Measurements from ENCODE around the gene GPR85.
"Not testable (repeated sequence)": the region's sequence is repeated elsewhere in the genome, so short reads cannot be mapped to it uniquely, and the experiment has no call there.

Gene GPR85

DNA sequence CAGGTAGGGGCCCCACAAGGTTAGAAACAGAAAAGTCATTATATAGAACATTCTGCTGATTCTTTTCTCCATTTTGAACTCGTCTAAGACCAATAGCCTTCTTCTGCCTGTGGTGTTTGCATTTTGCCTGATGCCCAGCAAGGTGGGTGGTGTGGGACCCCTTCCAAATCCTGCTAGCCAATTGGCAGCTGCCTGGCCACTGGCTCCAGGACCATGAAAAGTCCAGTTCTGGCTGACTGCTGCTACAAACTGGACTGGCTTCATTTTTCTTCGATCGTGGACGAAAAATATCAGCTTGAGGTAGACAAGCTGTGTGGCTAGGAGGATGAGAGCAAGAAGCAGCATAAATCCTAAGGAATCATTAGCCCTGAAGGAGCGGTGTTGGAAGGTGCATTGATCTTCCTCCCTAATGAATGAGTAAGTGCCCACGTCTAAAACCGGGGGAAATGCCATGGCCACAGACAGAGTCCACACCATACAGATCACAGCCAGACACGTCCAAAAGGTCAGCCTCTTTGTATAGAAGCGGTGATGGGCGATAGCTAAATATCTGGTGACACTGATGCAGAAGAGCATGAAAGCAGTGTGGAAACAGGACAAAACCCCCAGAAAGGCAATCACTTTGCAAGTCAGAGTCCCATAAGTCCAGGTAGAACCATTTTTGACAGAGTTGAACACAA lies 2.7 kb downstream of the GPR85 start:
- no peak for DNase-seq (ENCODE audit: low spot score)

DNA sequence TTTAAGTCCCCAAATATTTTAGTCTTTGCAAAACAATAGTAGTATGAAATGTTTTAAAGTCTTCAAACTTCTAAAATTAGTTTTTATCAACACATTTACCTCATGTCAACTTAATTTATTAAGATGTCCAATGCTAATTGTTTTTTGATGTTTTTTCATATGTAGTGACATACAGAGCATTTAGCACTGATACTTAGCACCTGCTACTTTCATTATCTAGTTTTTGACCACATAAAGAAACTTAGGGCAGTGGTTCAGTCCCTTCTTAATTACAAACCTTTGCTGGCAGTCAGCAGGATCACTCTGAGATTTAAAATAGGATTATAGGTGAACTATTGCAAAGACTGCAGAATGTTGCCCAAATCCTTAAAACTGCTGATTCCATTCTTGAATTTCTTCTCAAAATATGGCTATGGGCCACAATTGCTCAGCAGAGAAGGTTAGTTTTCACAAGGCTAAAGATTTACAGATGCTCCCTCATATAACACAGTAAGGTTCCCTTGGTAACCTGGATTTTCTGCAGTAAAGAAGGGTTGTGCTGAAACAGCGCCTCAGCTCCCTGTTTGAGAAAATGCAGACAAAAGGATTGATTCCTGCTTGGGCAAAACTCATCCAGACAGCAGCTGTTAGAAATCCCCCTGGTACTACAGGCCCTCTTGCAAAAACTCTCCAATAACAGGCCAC lies 3.4 kb downstream of the GPR85 start:
- no peak for DNase-seq (ENCODE audit: low spot score)

DNA sequence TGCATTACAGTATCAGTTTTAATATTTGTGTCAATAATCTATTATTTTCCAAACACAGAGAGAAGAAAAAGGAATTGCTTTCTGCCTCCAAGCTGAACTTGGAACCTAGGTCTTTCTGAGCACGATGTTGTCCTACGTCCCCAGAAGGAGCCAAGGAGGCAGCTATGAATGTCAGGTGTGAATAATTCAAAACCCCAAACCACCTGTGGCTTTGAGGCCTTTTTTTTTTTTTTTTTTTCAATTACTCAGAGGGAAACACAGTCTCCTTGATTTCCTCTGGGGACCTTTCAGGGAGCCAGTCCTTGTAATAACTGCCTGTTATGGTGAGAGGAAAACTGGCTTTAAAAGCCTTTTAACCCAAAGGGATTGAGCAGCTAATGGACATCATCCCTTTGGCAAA lies 8.3 kb downstream of the GPR85 start:
- no peak for DNase-seq (ENCODE audit: low spot score)

DNA sequence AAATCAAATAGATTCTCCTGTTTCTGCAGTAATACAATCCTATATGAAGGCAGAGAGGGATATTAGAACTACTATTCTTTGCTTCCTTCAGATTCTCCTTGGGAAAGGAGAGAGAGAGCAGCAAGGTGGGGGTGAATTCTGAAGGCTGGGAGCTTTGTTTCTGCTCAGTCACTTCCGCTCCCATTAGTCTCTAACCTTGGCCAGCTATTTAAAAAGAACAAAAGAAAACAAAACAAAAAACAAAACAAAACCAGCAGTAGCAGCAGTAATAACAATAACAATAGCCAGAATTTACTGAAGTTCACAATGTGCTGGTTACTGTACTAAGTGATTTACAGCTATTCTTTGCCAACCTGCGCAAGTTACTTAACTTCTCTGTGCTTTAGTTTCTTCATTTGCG lies 9.9 kb downstream of the GPR85 start:
- DNase-seq (ENCODE audit: low spot score) = no peak

DNA sequence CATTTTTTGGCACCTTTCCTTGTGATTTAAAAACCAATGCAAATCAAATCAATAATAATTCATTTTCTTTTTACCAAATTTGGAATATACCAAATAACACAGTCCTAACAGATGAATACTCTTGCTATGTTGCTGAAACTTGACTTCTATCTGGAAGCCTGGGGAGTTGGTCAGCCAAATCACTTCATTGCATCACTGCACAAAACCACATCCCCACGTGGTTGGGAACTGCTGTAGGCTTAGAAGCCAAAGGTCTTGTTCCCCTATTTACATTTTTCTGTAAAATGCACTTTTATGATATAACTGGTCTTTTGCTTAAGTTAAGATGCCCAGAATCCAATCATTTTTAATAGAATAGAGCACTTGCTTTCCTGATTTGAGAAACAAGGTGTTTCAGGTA lies 15.2 kb downstream of the GPR85 start:
- no peak for DNase-seq (ENCODE audit: low spot score)

- DNase-seq (ENCODE audit: low spot score) = no peak
These were observed 24.1 kb downstream of the GPR85 start for GRCh38 chr7:113062499-113062898.

DNA sequence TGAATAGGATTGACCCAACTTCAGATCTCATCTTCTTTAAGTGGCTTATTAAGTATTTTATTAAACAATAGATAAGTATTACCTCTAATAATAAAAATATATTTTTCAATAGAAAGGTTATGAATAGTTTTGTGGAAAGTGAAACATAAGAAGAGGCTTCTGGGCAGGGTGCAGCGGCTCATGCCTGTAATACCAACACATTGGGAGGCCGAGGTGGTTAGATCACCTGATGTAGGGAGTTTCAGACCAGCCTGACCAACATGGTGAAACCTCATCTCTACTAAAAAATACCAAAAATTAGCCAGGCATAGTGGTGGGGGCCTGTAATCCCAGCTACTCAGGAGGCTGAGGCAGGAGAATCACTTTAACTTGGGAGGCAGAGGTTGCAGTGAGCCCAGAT lies 26.5 kb downstream of the GPR85 start:
- no peak for DNase-seq (ENCODE audit: low spot score)

- DNase-seq (ENCODE audit: low spot score) = no peak
These were observed 31.7 kb downstream of the GPR85 start for GRCh38 chr7:113054938-113055337.

DNA sequence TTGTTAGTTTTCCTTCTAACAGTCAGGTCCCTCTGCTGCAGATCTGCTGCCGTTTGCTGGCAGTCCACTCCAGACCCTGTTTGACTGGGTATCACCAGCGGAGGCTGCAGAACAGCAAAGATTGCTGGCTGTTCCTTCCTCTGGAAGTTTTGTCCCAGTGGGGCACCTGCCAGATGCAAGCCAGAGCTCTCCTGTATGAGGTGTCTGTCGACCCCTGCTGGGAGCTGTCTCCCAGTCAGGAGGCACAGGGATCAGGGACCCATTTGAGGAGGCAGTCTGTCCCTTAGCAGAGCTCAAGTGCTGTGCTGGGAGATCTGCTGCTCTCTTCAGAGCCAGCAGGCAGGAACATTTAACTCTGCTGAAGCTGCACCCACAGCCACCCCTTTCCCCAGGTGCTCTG lies 32.4 kb downstream of the GPR85 start:
- DNase-seq (ENCODE audit: low spot score) = not testable (repeated sequence)

GRCh38 chr7:113049221-113049620 lies 37.4 kb downstream of the GPR85 start:
- DNase-seq (ENCODE audit: low spot score) = not testable (repeated sequence)

- no peak for DNase-seq (ENCODE audit: low spot score)
These were observed 40.2 kb downstream of the GPR85 start for GRCh38 chr7:113046453-113046852.

- DNase-seq (ENCODE audit: low spot score) = no peak
These were observed 41.2 kb downstream of the GPR85 start for GRCh38 chr7:113045379-113045778.

- DNase-seq (ENCODE audit: low spot score) = peak; percentile 29
These were observed 42.2 kb downstream of the GPR85 start for GRCh38 chr7:113044394-113044793.

DNA sequence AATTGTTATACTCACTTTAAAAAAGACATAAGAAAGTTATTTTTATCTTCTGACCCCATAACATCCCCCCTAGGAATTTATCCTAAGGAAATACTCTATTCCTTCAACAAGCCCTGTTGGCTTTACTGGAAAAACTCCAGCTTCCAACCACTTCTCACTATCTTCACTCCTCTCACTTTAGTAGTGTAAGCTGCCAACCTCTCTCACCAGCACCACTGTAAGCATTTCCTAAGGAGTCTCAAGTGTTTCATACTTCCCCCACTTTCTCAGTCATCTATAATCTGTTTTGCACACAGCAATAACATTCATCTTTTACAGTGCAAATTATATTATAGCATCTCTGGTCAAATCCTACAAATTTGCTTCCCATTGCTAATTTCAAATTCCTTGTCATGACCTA lies 45.8 kb downstream of the GPR85 start:
- no peak for DNase-seq (ENCODE audit: low spot score)

GRCh38 chr7:113033959-113034358 lies 52.7 kb downstream of the GPR85 start:
- DNase-seq (ENCODE audit: low spot score) = no peak
